ENCODE results near the gene ABL1. TPM values are rescaled to one million over a fixed set of nuclear protein-coding genes. Genes with fewer than 3 reads are reported as not detected.

ABL1 gene
- total and polyA plus RNA-seq, 7 donors, result 15.5 to 41.0 (median 31.2) TPM

DNA sequence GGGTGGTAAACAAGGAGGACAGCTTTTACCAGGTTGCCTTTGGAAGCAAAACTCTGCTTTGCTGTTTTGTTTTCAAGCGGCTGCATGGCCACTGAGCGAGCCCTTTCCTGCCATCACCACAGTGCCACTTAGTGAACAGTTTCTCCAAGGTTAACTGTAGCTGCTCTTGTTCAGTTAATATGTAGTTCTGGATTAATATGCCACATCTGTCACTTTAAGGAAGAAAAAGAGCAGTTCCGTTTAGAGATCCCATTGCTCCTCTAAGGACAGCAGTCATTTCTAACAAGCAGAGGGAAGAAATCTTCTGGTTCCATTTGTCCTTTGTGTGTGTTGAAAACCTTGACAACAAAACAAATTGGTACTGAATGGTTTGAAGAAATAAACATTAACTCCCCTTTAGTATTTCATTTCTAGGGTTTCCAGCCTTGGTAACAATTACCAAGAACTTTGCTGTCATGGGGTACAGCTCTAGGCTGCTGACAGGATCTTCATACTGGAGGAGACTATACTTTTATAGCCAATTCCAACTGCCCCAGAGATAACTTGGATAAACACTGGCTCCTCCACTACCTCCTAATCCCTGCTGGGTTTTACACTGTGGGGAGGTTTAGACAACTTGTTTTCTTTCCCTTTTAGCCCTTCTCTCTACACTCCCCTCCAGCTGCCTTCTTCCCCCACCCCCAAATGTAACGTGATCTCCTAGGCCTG, 10.3 kb upstream of the ABL1 start:
- H3K9me3 ChIP-seq, result no peaks in the 10 kb centered on the region
- WGBS, 3 donors, result 13 to 34% (median 21%) methylated on average over 4 of the region's 4 CpGs
- ATAC-seq (peak in 3 of 4 donors; percentile 39 to 65 (median 45)), DNase-seq (no peak)
- peak overlapping the region; percentile 75 for H3K27ac ChIP-seq
- intact Hi-C loops (cut with DNase I), result no loop called here
- H3K4me3 ChIP-seq, result peak overlapping the region; percentile 33
- no peaks in the 10 kb centered on the region for H3K27me3 ChIP-seq (ENCODE audit: insufficient read depth in 3 of 3, low read length in 2 of 3)
- H3K4me1 ChIP-seq, result peaks cover 36% of the 10 kb centered on the region
- no peaks in the 10 kb centered on the region for H3K36me3 ChIP-seq (ENCODE audit: insufficient read depth in 1 of 2, low read depth in 1 of 2)
- no peak for TF ChIP-seq CTCF (IDR thresholded peaks at IDR 0.05)

- no peaks in the 10 kb centered on the region for H3K9me3 ChIP-seq
- no peak for DNase-seq
- peaks cover 41% of the 10 kb centered on the region for H3K4me1 ChIP-seq
- no peaks in the 10 kb centered on the region for H3K27me3 ChIP-seq (ENCODE audit: insufficient read depth in 3 of 3, low read length in 2 of 3)
- H3K4me3 ChIP-seq, result peak overlapping the region; percentile 33
- intact Hi-C loops (cut with DNase I), result no loop called here
- no peaks in the 10 kb centered on the region for H3K36me3 ChIP-seq (ENCODE audit: insufficient read depth in 1 of 2, low read depth in 1 of 2)
- ATAC-seq, result no peak
- no peak for TF ChIP-seq CTCF (IDR thresholded peaks at IDR 0.05)
- peak overlapping the region; percentile 75 for H3K27ac ChIP-seq
Observed at GRCh38 chr9:130825351-130825651, 9.8 kb upstream of the ABL1 start.

DNA sequence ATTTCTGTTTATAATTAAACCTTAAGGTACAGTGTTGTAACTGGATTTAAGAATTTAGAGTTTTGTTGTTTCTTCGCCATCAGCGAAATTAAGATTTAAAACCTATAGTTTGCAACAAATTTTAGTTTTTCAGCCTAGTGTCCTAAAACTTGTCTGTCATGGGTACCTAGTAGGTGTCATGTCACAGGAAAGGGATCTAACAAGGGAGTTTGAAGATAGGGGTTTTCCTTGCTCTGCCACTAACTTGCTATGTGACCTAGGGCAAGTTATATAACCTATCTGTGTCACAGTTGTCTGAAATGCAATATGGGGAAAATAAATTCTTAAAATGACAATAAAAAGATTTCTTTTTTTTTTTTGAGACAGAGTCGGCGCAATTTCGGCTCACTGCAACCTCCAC, 9.2 kb upstream of the ABL1 start:
- Histone ChIP-seq H3K36me3 (ENCODE audit: insufficient read depth in 1 of 2, low read depth in 1 of 2) (no peaks in the 10 kb centered on the region), H3K27ac (peak overlapping the region; percentile 75), H3K4me1 (peaks cover 45% of the 10 kb centered on the region), H3K9me3 (no peaks in the 10 kb centered on the region), H3K4me3 (no peak overlapping the region), H3K27me3 (ENCODE audit: insufficient read depth in 3 of 3, low read length in 2 of 3) (no peaks in the 10 kb centered on the region)
- intact Hi-C loops (cut with DNase I), result no loop called here
- no peak for ATAC-seq
- WGBS, 3 donors, result 86 to 90% (median 87%) methylated on average over 5 of the region's 5 CpGs
- TF ChIP-seq CTCF (IDR thresholded peaks at IDR 0.05), result no peak
- DNase-seq, result no peak

- TF ChIP-seq CTCF (IDR thresholded peaks at IDR 0.05), result no peak
- H3K4me3 ChIP-seq, result no peak overlapping the region
- no peak for DNase-seq
- intact Hi-C loops (cut with DNase I), result loop anchor here (5.0 kb wide), 1 partner anchor 47 kb away; no protein-coding TSS in a partner anchor
- no peaks in the 10 kb centered on the region for H3K27me3 ChIP-seq (ENCODE audit: insufficient read depth in 3 of 3, low read length in 2 of 3)
- H3K27ac ChIP-seq, result no peak overlapping the region
- peaks cover 44% of the 10 kb centered on the region for H3K4me1 ChIP-seq
- no peaks in the 10 kb centered on the region for H3K36me3 ChIP-seq (ENCODE audit: insufficient read depth in 1 of 2, low read depth in 1 of 2)
- H3K9me3 ChIP-seq, result no peaks in the 10 kb centered on the region
- no peak for ATAC-seq
- 81 to 86% (median 85%) methylated on average over 1 of the region's 1 CpG for WGBS, 3 donors
Observed at GRCh38 chr9:130829762-130830161, 5.3 kb upstream of the ABL1 start.

DNA sequence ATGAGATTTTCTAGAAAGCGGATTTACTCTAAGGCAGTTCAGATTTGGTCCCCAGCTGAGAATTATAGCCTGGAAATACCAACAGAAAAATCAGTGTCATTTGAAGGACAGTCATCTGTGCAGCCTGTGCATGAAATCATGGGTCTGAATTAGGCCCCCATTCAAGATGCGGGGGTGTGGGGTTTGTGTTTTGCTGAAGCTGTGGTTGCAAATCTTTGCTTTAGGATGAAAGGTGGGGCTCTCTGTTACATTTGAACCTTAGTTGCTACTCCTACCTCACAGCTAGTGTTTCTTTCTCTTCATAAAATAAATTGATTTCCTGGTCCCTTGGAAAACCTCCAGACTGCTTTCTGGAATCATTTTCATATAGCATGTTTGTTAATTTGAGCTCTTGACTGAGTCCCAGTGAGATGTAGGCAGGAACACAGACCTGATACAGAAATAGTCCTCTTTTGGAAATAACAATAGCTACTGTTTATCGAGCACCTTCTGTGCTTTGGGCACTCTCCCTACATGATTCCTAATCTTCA, 4.8 kb upstream of the ABL1 start:
- no peak overlapping the region for H3K4me3 ChIP-seq
- intact Hi-C loops (cut with DNase I), result loop anchor here (5.0 kb wide), 1 partner anchor 48 kb away; no protein-coding TSS in a partner anchor
- peaks cover 40% of the 10 kb centered on the region for H3K4me1 ChIP-seq
- no peaks in the 10 kb centered on the region for H3K27me3 ChIP-seq (ENCODE audit: insufficient read depth in 3 of 3, low read length in 2 of 3)
- H3K9me3 ChIP-seq, result no peaks in the 10 kb centered on the region
- whole genome bisulfite sequencing, 3 donors, result 41 to 63% (median 45%) methylated on average over 3 of the region's 3 CpGs
- ATAC-seq, result no peak
- H3K27ac ChIP-seq, result no peak overlapping the region
- H3K36me3 ChIP-seq (ENCODE audit: insufficient read depth in 1 of 2, low read depth in 1 of 2), result no peaks in the 10 kb centered on the region
- TF ChIP-seq CTCF (IDR thresholded peaks at IDR 0.05), result no peak
- DNase-seq, result no peak
